Measurements from ENCODE around the gene VSTM2L. TPM values are rescaled to one million over a fixed set of nuclear protein-coding genes. Genes with fewer than 3 reads are reported as not detected.
A peak's percentile ranks its signal among the peaks of the same experiment; 100 is the strongest.
"Not testable (repeated sequence)": the region's sequence is repeated elsewhere in the genome, so short reads cannot be mapped to it uniquely, and the experiment has no call there.

Gene VSTM2L, protein sequence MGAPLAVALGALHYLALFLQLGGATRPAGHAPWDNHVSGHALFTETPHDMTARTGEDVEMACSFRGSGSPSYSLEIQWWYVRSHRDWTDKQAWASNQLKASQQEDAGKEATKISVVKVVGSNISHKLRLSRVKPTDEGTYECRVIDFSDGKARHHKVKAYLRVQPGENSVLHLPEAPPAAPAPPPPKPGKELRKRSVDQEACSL
- total RNA-seq: 1 to 10 TPM; 5.3 to 7.0 TPM

DNA sequence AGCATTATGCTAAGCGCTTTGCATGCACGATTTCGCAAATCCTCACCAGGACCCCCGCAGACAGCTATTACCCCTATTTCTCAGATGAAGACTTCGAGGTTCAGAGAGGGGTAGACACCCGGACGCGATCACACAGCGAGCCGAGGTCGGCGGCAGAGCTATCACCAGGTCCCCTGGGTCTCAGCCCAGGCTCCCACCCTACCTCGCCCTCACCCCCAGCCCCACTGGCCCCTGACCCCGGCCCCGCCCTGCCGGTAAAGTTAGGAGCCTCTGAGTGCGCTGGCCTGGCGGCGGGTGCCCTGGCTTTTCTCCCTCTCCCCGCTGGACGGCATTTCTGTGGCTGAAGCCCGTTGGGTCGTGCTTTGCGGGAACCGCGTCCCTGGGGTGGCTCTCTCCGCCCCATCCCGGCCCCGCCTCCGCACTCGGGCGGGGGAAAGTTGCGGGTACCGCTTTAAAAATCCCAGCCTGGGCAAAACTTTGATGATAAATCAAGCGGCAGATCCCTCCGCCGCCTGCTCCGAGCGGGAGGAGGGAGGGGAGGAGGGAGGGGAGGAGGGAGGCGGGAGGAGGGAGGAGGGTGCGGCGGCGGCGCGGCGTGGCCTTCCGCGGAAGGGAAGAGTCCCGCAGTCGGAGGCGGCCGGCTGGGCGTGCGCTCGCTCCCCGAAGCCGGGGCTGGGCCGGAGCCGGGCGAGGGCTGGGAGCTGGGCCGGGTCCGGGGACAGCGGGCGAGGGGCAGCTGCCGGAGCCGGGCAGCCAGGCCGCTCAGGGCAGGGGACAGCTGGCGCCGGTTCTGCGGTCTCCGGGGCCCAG, at the start of gene VSTM2L:
Gene VSTM2L, plus strand, starts transcription at position 624 of the 810 bp plus-strand sequence. CDS start 224 bp downstream, outside the sequence.
- ATAC-seq (peak; percentile 33), DNase-seq (peak in 1 of 4 donors; percentile 35)
- intact Hi-C loops (cut with DNase I): no loop called here
- Histone ChIP-seq H3K27ac (no peak within 1 kb of the TSS), H3K4me1 (peaks cover 13% of the 10 kb centered on the region), H3K9me3 (no peaks in the 10 kb centered on the region), H3K27me3 (peaks cover 0 to 9% of the 10 kb centered on the region in 2 donors), H3K4me3 (no peak within 1 kb of the TSS), H3K36me3 (replicated peaks in 1 of 2; ENCODE audit: insufficient read depth in 1 of 2, low read depth in 2 of 2) (no peaks in the 10 kb centered on the region)
- WGBS, 2 donors: 5% methylated on average over 54 of the region's 71 CpGs; no CpG with 5 or more reads in 1 of the 2 donors
- TF ChIP-seq, protein P1, sequence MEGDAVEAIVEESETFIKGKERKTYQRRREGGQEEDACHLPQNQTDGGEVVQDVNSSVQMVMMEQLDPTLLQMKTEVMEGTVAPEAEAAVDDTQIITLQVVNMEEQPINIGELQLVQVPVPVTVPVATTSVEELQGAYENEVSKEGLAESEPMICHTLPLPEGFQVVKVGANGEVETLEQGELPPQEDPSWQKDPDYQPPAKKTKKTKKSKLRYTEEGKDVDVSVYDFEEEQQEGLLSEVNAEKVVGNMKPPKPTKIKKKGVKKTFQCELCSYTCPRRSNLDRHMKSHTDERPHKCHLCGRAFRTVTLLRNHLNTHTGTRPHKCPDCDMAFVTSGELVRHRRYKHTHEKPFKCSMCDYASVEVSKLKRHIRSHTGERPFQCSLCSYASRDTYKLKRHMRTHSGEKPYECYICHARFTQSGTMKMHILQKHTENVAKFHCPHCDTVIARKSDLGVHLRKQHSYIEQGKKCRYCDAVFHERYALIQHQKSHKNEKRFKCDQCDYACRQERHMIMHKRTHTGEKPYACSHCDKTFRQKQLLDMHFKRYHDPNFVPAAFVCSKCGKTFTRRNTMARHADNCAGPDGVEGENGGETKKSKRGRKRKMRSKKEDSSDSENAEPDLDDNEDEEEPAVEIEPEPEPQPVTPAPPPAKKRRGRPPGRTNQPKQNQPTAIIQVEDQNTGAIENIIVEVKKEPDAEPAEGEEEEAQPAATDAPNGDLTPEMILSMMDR (IDR thresholded peaks at IDR 0.05): no peak
- no peak for TF ChIP-seq POLR2A (IDR thresholded peaks at IDR 0.05)

DNA sequence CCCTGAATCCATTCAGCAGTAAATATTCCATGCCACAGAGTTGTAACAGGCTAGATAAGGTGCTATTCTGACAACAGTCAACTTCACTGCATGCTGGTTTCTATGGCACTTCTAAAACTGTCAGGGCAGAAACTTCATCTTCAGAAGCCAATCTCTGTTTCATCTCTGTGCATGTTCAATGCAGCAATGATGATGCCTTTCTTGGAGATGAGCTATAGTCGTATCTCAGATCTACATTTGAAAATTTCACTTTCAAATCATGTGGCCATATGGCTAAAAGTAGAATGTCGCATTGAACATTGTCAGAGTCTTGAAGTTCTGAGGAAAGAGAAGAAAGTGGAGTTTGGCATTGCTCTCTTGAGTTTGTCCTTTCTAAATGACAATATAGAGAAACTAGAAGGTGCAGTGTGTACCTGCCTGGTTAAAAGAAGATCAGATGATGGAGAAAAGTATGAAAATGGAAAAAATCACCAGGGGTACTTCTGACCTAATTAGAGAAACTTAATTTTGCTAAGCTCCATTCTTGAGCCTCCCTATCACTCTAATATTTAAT, 49.0 kb upstream of the VSTM2L start:
- ATAC-seq: no peak

DNA sequence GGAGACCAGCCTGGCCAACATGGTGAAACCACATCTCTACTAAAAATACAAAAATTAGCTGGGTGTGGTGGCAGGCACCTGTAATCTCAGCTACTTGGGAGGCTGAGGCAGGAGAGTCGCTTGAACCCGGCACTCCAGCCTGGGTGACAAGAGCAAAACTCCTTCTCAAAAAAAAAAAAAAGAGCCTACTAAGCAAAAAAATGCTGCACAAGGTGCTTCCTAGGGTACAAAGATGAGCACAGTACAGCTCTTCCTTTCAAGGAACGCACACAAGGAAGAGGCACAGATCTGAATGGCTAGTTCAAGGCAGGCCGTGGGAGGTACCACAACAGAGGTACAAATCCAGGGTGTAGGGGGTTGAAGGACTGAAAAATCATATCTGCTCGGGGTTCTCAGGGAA, 46.9 kb upstream of the VSTM2L start:
- H3K4me3 ChIP-seq; H3K27me3 ChIP-seq; intact Hi-C loops (cut with DNase I); H3K9me3 ChIP-seq; DNase-seq; H3K4me1 ChIP-seq; H3K27ac ChIP-seq; ATAC-seq; H3K36me3 ChIP-seq (replicated peaks in 1 of 2; ENCODE audit: insufficient read depth in 1 of 2, low read depth in 2 of 2): not testable (repeated sequence)
- 93 to 96% methylated on average over 5 of the region's 5 CpGs for WGBS, 2 donors

More for the DNA sequence above, 49.0 kb upstream of the VSTM2L start:
- Histone ChIP-seq H3K9me3 (no peaks in the 10 kb centered on the region), H3K27me3 (no peaks in the 10 kb centered on the region), H3K36me3 (replicated peaks in 1 of 2; ENCODE audit: insufficient read depth in 1 of 2, low read depth in 2 of 2) (no peaks in the 10 kb centered on the region), H3K4me1 (no peaks in the 10 kb centered on the region), H3K4me3 (no peak overlapping the region), H3K27ac (no peak overlapping the region)
- DNase-seq: no peak
- intact Hi-C loops (cut with DNase I): no loop called here
- no peak for TF ChIP-seq POLR2A (IDR thresholded peaks at IDR 0.05)
- TF ChIP-seq, protein P1 (IDR thresholded peaks at IDR 0.05): no peak
- 91 to 98% methylated on average over 2 of the region's 2 CpGs for WGBS, 2 donors

DNA sequence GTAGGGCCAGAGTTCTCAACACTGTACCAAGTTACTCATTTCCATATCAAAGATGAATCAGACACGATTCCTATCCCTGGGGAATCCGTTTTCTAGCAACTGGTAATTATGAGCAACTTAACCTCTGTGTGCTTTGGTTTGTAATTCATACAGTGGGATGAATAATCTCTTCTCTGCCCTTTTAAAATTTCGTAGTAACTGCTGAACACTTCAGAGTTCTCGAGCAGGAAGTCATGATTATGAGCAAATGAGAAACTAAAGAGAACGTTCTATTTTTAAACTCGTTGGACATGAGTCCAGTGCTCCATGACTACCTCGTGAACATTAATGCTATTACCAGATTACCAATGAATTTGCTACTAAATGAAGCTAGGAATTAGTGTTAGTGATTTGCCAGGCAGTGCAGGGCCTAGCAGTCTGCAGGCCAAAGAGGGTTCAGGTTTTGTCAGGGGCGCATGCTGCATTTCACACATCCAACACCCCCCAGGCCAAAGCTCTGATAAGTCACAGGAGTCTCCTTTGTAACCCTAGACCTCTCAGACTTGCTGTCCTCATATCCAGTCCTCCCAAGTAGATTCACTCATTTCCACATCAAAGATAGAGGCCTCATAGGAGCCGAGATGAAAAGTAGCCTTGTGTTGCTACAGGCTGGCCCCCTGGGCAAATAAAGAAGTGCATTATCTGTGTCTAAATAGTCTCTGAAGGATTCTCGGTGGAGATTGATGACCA, 45.8 kb upstream of the VSTM2L start:
- no peaks in the 10 kb centered on the region for H3K27me3 ChIP-seq
- intact Hi-C loops (cut with DNase I): no loop called here
- H3K4me3 ChIP-seq: no peak overlapping the region
- DNase-seq: no peak
- H3K27ac ChIP-seq: no peak overlapping the region
- no peaks in the 10 kb centered on the region for H3K9me3 ChIP-seq
- H3K4me1 ChIP-seq: no peaks in the 10 kb centered on the region
- TF ChIP-seq, protein P1 (IDR thresholded peaks at IDR 0.05): no peak
- TF ChIP-seq POLR2A (IDR thresholded peaks at IDR 0.05): no peak
- WGBS, 2 donors: 79 to 85% methylated on average over 10 of the region's 10 CpGs
- no peak for ATAC-seq
- peaks cover 0 to 3% of the 10 kb centered on the region in 2 donors for H3K36me3 ChIP-seq (replicated peaks in 1 of 2; ENCODE audit: insufficient read depth in 1 of 2, low read depth in 2 of 2)

Data from body of pancreas (tissue), 4 donors.